ENCODE results near the gene ANKS1A. TPM values are rescaled to one million over a fixed set of nuclear protein-coding genes. Genes with fewer than 3 reads are reported as not detected.

ANKS1A gene
- total RNA-seq, 1 experiment from 2014 or later = 35.0 TPM

DNA sequence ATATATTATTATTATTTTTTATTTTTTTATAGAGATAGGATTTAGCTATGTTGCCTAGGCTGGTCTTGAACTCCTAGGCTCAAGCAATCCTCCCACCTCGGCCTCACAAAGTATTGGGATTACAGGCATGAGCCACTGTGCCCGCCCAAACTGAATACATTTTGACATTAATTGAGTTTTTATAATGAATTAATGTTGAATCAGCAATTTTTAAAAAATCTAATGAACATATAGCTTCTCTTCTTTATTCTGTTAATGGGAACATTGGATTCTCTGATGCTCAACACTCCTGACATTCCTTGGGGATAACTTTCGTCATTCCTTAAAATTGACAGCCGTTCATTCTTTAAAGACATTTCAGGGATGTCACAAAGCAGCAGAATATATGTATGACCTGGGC, 52.4 kb downstream of the ANKS1A start:
- Mint-ChIP-seq H3K27ac (no peak overlapping the region), H3K4me1 (peaks cover 9% of the 10 kb centered on the region), H3K36me3 (peaks cover 8% of the 10 kb centered on the region), H3K9me3 (peaks cover 14% of the 10 kb centered on the region), H3K27me3 (ENCODE audit: low read depth) (no peaks in the 10 kb centered on the region), H3K4me3 (no peak overlapping the region)
- DNase-seq (ENCODE audit: low spot score) (no peak), ATAC-seq (no peak)
- ChIA-PET CTCF (no interaction called here), POLR2A (no interaction called here)
- TF ChIP-seq ZNF232 (CRISPR knock-in tag; IDR thresholded peaks at IDR 0.05) = no peak
- TF ChIP-seq FOXP1 (CRISPR knock-in tag; IDR thresholded peaks at IDR 0.05; ENCODE audit: borderline replicate concordance) = no peak
- TF ChIP-seq, protein P1, sequence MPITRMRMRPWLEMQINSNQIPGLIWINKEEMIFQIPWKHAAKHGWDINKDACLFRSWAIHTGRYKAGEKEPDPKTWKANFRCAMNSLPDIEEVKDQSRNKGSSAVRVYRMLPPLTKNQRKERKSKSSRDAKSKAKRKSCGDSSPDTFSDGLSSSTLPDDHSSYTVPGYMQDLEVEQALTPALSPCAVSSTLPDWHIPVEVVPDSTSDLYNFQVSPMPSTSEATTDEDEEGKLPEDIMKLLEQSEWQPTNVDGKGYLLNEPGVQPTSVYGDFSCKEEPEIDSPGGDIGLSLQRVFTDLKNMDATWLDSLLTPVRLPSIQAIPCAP (CRISPR knock-in tag; IDR thresholded peaks at IDR 0.05) = no peak
- TF ChIP-seq, protein P2, sequence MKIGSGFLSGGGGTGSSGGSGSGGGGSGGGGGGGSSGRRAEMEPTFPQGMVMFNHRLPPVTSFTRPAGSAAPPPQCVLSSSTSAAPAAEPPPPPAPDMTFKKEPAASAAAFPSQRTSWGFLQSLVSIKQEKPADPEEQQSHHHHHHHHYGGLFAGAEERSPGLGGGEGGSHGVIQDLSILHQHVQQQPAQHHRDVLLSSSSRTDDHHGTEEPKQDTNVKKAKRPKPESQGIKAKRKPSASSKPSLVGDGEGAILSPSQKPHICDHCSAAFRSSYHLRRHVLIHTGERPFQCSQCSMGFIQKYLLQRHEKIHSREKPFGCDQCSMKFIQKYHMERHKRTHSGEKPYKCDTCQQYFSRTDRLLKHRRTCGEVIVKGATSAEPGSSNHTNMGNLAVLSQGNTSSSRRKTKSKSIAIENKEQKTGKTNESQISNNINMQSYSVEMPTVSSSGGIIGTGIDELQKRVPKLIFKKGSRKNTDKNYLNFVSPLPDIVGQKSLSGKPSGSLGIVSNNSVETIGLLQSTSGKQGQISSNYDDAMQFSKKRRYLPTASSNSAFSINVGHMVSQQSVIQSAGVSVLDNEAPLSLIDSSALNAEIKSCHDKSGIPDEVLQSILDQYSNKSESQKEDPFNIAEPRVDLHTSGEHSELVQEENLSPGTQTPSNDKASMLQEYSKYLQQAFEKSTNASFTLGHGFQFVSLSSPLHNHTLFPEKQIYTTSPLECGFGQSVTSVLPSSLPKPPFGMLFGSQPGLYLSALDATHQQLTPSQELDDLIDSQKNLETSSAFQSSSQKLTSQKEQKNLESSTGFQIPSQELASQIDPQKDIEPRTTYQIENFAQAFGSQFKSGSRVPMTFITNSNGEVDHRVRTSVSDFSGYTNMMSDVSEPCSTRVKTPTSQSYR (CRISPR knock-in tag; IDR thresholded peaks at IDR 0.05) = no peak

DNA sequence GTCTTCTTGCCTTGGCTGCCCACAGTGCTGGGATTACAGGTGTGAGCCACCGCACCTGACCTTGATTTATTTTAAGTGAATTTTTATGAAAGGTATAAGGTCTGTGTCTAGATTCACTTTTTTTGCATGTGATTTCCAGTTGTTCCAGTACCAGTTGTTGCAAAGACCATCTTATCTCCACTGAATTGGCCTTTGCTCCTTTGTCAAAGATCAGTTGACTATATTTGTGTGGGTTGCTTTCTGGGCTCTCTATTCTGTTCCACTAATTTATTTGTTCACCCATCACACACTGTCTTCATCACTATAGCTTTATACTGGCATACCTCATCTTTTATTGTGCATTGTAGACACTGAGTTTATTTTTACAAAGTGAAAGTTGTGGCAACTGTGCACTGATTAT, 56.3 kb downstream of the ANKS1A start:
- H3K36me3 Mint-ChIP-seq = peaks cover 4% of the 10 kb centered on the region; the same call in 1 of the 2 replicates
- no peak for ATAC-seq
- no peaks in the 10 kb centered on the region for H3K27me3 Mint-ChIP-seq (ENCODE audit: low read depth)
- peaks cover 28% of the 10 kb centered on the region for H3K4me1 Mint-ChIP-seq
- ChIA-PET CTCF (interaction anchor here (1.7 kb wide), 1 partner anchor 296 kb away, joined by 3 read pairs; no protein-coding TSS in a partner anchor), POLR2A (interaction anchor here (0.6 kb wide), 1 partner anchor 24 kb away, joined by 3 read pairs; no protein-coding TSS in a partner anchor)
- no peak overlapping the region for H3K4me3 Mint-ChIP-seq
- TF ChIP-seq, protein P3, sequence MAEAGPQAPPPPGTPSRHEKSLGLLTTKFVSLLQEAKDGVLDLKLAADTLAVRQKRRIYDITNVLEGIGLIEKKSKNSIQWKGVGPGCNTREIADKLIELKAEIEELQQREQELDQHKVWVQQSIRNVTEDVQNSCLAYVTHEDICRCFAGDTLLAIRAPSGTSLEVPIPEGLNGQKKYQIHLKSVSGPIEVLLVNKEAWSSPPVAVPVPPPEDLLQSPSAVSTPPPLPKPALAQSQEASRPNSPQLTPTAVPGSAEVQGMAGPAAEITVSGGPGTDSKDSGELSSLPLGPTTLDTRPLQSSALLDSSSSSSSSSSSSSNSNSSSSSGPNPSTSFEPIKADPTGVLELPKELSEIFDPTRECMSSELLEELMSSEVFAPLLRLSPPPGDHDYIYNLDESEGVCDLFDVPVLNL (CRISPR knock-in tag; IDR thresholded peaks at IDR 0.05; ENCODE audit: borderline replicate concordance, low read depth) = no peak
- TF ChIP-seq NFYB (CRISPR knock-in tag; conservative IDR thresholded peaks at IDR 0.05; ENCODE audit: low read depth) = no peak
- peaks cover 14% of the 10 kb centered on the region for H3K9me3 Mint-ChIP-seq
- H3K27ac Mint-ChIP-seq = no peak overlapping the region
- no peak for DNase-seq (ENCODE audit: low spot score)

DNA sequence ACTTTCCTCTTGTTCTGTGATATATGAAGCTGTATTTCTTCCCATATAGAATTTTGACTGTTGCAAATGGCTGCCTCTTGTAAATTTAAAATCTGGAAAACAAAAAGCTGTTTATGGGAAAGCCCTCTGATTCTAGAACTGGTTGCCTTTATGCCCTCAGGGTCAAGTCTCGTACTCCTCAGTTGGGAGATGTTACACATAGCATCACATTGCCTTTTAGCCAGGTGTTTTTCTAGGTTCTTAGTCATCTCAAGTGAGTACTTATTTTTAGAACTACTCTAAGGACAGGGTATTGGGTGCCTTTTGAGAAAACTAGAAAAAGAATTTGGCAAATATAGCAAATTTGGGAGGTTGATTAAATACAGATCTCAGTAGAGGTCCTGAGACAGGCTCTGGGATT, 58.5 kb downstream of the ANKS1A start:
- Mint-ChIP-seq H3K36me3 (peaks cover 4% of the 10 kb centered on the region; the same call in 1 of the 2 replicates), H3K4me3 (no peak overlapping the region), H3K9me3 (peaks cover 14% of the 10 kb centered on the region), H3K27me3 (ENCODE audit: low read depth) (no peaks in the 10 kb centered on the region), H3K4me1 (peaks cover 41% of the 10 kb centered on the region), H3K27ac (no peak overlapping the region)
- ChIA-PET POLR2A (no interaction called here), CTCF (interaction anchor here (1.4 to 1.5 kb wide), 2 partner anchors 199 to 258 kb away, joined by 3 to 4 read pairs; no protein-coding TSS in a partner anchor)
- DNase-seq (ENCODE audit: low spot score) (no peak), ATAC-seq (no peak)
- TF ChIP-seq, protein P4, sequence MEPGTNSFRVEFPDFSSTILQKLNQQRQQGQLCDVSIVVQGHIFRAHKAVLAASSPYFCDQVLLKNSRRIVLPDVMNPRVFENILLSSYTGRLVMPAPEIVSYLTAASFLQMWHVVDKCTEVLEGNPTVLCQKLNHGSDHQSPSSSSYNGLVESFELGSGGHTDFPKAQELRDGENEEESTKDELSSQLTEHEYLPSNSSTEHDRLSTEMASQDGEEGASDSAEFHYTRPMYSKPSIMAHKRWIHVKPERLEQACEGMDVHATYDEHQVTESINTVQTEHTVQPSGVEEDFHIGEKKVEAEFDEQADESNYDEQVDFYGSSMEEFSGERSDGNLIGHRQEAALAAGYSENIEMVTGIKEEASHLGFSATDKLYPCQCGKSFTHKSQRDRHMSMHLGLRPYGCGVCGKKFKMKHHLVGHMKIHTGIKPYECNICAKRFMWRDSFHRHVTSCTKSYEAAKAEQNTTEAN (CRISPR knock-in tag; IDR thresholded peaks at IDR 0.05) = no peak
- TF ChIP-seq ELF4 (CRISPR knock-in tag; IDR thresholded peaks at IDR 0.05; ENCODE audit: low read depth) = no peak
- TF ChIP-seq TEAD4 (CRISPR knock-in tag; IDR thresholded peaks at IDR 0.05) = no peak
- TF ChIP-seq NFE2L1 (CRISPR knock-in tag; IDR thresholded peaks at IDR 0.05) = no peak
- TF ChIP-seq, protein P5, sequence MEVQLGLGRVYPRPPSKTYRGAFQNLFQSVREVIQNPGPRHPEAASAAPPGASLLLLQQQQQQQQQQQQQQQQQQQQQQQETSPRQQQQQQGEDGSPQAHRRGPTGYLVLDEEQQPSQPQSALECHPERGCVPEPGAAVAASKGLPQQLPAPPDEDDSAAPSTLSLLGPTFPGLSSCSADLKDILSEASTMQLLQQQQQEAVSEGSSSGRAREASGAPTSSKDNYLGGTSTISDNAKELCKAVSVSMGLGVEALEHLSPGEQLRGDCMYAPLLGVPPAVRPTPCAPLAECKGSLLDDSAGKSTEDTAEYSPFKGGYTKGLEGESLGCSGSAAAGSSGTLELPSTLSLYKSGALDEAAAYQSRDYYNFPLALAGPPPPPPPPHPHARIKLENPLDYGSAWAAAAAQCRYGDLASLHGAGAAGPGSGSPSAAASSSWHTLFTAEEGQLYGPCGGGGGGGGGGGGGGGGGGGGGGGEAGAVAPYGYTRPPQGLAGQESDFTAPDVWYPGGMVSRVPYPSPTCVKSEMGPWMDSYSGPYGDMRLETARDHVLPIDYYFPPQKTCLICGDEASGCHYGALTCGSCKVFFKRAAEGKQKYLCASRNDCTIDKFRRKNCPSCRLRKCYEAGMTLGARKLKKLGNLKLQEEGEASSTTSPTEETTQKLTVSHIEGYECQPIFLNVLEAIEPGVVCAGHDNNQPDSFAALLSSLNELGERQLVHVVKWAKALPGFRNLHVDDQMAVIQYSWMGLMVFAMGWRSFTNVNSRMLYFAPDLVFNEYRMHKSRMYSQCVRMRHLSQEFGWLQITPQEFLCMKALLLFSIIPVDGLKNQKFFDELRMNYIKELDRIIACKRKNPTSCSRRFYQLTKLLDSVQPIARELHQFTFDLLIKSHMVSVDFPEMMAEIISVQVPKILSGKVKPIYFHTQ (CRISPR knock-in tag; IDR thresholded peaks at IDR 0.05) = no peak
- TF ChIP-seq ZNF416 (CRISPR knock-in tag; IDR thresholded peaks at IDR 0.05) = no peak
- TF ChIP-seq HMGA2 (CRISPR knock-in tag; IDR thresholded peaks at IDR 0.05) = no peak
- TF ChIP-seq GABPB1 (CRISPR knock-in tag; IDR thresholded peaks at IDR 0.05) = no peak
- TF ChIP-seq ZBTB21 (CRISPR knock-in tag; IDR thresholded peaks at IDR 0.05; ENCODE audit: borderline replicate concordance) = no peak
- no peak for TF ChIP-seq KAT7 (CRISPR knock-in tag; IDR thresholded peaks at IDR 0.05; ENCODE audit: borderline replicate concordance)
- no peak for TF ChIP-seq RORB (CRISPR knock-in tag; IDR thresholded peaks at IDR 0.05)
- TF ChIP-seq TCF7 (CRISPR knock-in tag; IDR thresholded peaks at IDR 0.05; ENCODE audit: low read depth) = no peak
- TF ChIP-seq ZNF317 (CRISPR knock-in tag; IDR thresholded peaks at IDR 0.05; ENCODE audit: borderline replicate concordance, low read depth) = no peak
- no peak for TF ChIP-seq EMX1 (CRISPR knock-in tag; IDR thresholded peaks at IDR 0.05)
- no peak for TF ChIP-seq OVOL2 (CRISPR knock-in tag; IDR thresholded peaks at IDR 0.05; ENCODE audit: borderline replicate concordance)
- no peak for TF ChIP-seq MXD4 (CRISPR knock-in tag; IDR thresholded peaks at IDR 0.05; ENCODE audit: borderline replicate concordance)

Data from WTC11 (cell line).